ENCODE measurements around the gene TSPAN4. TPM values are rescaled to one million over a fixed set of nuclear protein-coding genes. Genes with fewer than 3 reads are reported as not detected.

The TSPAN4 gene
- total RNA-seq, 1 experiment from 2014 or later: 50.3 TPM

- CTCF ChIA-PET: no interaction called here
- ATAC-seq (no peak), DNase-seq (ENCODE audit: low read depth, low spot score) (no peak)
- intact Hi-C loops (cut with micrococcal nuclease): no loop called here
- RAD21 ChIA-PET (ENCODE audit: low non-redundant PET in 1 of 2, low total read pairs in 2 of 2, uncharacterized antibody in 2 of 2, unreplicated experiment in 2 of 2): no interaction called here
- TF ChIP-seq JUND (IDR thresholded peaks at IDR 0.05): no peak
- TF ChIP-seq REST (IDR thresholded peaks at IDR 0.05; ENCODE audit: low read depth): no peak
- no peak for TF ChIP-seq POLR2AphosphoS5 (IDR thresholded peaks at IDR 0.05; ENCODE audit: low read depth, low read length)
- no peak for TF ChIP-seq ZNF274 (IDR thresholded peaks at IDR 0.05; ENCODE audit: low read depth, low read length)
- TF ChIP-seq EZH2 (IDR thresholded peaks at IDR 0.05): no peak
- no peak for TF ChIP-seq ZFX (IDR thresholded peaks at IDR 0.05)
- no peak for TF ChIP-seq YY1 (IDR thresholded peaks at IDR 0.05; ENCODE audit: extremely low read depth, insufficient replicate concordance, low read depth, low read length)
- TF ChIP-seq MAX (IDR thresholded peaks at IDR 0.05): no peak
- no peak for TF ChIP-seq SIN3A (IDR thresholded peaks at IDR 0.05; ENCODE audit: low read depth)
- TF ChIP-seq CEBPB (IDR thresholded peaks at IDR 0.05; ENCODE audit: low read depth): no peak
- no peak for TF ChIP-seq EGR1 (IDR thresholded peaks at IDR 0.05; ENCODE audit: low read depth)
- TF ChIP-seq FOSL1 (IDR thresholded peaks at IDR 0.05; ENCODE audit: low read depth): no peak
- no peak for TF ChIP-seq ATF3 (IDR thresholded peaks at IDR 0.05)
- Histone ChIP-seq H4K20me1 (ENCODE audit: insufficient read depth) (no peaks in the 10 kb centered on the region), H3K4me1 (ENCODE audit: control insufficient read depth in 1 of 2, insufficient read depth in 2 of 2, low read length in 2 of 2) (peaks cover 5 to 7% of the 10 kb centered on the region in 2 experiments; a peak in 3 of 4 replicates), H3K4me3 (replicated peaks in 1 of 2; ENCODE audit: low read depth in 1 of 2, low read length in 2 of 2) (no peak overlapping the region), H3K79me2 (ENCODE audit: insufficient read depth, low read length) (no peaks in the 10 kb centered on the region), H3K9me3 (ENCODE audit: control insufficient read depth in 1 of 2, insufficient read depth in 1 of 2, low read depth in 1 of 2, low read length in 2 of 2) (no peaks in the 10 kb centered on the region), H3K9me2 (ENCODE audit: insufficient read depth) (no peaks in the 10 kb centered on the region), H3K27me3 (ENCODE audit: insufficient read depth, low read length) (no peaks in the 10 kb centered on the region), H3K4me2 (ENCODE audit: low read length) (no peak overlapping the region), H3K36me3 (ENCODE audit: control insufficient read depth in 1 of 2, insufficient read depth in 2 of 2, low read length in 2 of 2) (no peaks in the 10 kb centered on the region; a peak in 2 of 4 replicates), H2AFZ (ENCODE audit: low read depth, low read length, poor library complexity, severe bottlenecking) (no peak overlapping the region), H3K27ac (ENCODE audit: low read depth, low read length) (no peak overlapping the region), H3K9ac (ENCODE audit: low read length) (no peak overlapping the region)
- POLR2A ChIA-PET: no interaction called here
- no TSS peak for BruUV-seq (replicated peaks)
Measured at GRCh38 chr11:889687-890475, 47.2 kb downstream of the TSPAN4 start.

Measured in HCT116 (cell line).